ENCODE results near the gene SEC14L3.

SEC14L3 gene

DNA sequence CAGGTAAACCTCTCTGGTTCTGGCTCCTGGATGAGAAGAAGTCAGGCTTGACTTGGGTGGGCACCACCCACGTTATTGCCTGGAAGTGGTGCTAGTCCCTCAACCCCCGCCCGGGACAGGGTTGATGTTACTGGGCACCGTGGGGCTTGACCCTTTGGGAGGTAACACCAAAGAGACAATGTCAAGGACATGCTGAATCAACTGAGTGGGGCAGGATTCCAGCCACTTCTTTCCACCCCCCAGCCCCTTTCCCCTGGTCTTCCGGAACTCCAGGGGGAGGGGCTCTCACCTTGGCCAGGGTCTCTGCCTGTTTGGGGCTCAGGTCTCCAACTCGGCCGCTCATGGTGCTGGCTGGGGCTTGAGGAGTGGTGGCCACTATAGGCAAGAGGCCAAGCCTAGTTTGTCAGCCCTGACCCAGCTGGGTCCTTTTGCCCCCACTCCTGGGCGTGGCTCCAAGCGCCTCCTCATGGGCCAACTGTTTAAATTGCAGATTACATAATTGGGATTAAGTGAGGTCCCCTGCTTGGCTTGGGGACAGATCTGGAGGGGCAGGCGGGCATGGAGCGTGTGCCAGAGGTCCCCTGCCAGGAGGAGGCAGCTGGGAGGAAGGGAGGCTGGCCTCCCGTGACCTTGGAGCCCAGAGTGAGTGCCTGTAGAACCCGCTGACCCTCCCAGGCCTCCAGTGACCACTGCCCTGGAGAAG lies at the start of gene SEC14L3:
TSS of gene SEC14L3 (minus strand) at position 402 of the 703 bp plus-strand sequence. CDS start at position 343, 59 bp downstream.
- TF ChIP-seq POLR2A (IDR thresholded peaks at IDR 0.05; ENCODE audit: low read depth, low read length) = no peak

GRCh38 chr22:30519842-30520425 lies 48.1 kb upstream of the SEC14L3 start:
- TF ChIP-seq POLR2A (IDR thresholded peaks at IDR 0.05; ENCODE audit: low read depth, low read length) = no peak
- no peak for FAIRE-seq
- DNase-seq (ENCODE audit: insufficient read length, low spot score) = no peak

More for the DNA sequence above, at the start of gene SEC14L3:
- FAIRE-seq (no peak), DNase-seq (ENCODE audit: insufficient read length, low spot score) (no peak)

DNA sequence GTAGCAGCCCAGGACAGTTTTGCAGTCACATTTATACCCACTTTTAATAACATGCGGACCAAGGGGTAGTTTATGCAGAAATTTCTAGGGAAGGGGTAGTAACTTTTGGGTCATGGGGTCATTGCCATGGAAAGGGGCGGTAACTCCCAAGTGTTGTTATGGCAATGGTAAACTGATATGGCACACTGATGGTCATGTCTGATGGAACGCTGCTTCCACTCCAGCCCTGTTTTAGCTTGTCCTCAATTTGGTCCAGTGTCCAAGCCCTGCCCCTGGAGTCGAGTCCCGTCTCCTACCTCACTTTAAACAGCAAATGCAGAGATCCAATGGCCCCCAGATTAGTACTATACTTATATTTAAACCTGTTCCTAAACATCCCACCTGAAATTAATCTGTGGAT lies 44.9 kb upstream of the SEC14L3 start:
- TF ChIP-seq POLR2A (IDR thresholded peaks at IDR 0.05; ENCODE audit: low read depth, low read length) = no peak
- no peak for DNase-seq (ENCODE audit: insufficient read length, low spot score)
- FAIRE-seq = no peak

GRCh38 chr22:30516273-30516672 lies 44.5 kb upstream of the SEC14L3 start:
- no peak for TF ChIP-seq POLR2A (IDR thresholded peaks at IDR 0.05; ENCODE audit: low read depth, low read length)
- FAIRE-seq = no peak

GRCh38 chr22:30514252-30514651 lies 42.4 kb upstream of the SEC14L3 start:
- DNase-seq (ENCODE audit: insufficient read length, low spot score) = no peak
- TF ChIP-seq POLR2A (IDR thresholded peaks at IDR 0.05; ENCODE audit: low read depth, low read length) = no peak
- no peak for FAIRE-seq

More at GRCh38 chr22:30516273-30516672, 44.5 kb upstream of the SEC14L3 start:
- no peak for DNase-seq (ENCODE audit: insufficient read length, low spot score)

- FAIRE-seq (no peak), DNase-seq (ENCODE audit: insufficient read length, low spot score) (no peak)
- TF ChIP-seq POLR2A (IDR thresholded peaks at IDR 0.05; ENCODE audit: low read depth, low read length) = no peak
Measured at GRCh38 chr22:30513462-30513861, 41.6 kb upstream of the SEC14L3 start.

GRCh38 chr22:30511911-30512310 lies 40.1 kb upstream of the SEC14L3 start:
- DNase-seq (ENCODE audit: insufficient read length, low spot score) = no peak
- TF ChIP-seq POLR2A (IDR thresholded peaks at IDR 0.05; ENCODE audit: low read depth, low read length) = no peak
- no peak for FAIRE-seq

GRCh38 chr22:30511109-30511508 lies 39.3 kb upstream of the SEC14L3 start:
- FAIRE-seq (no peak), DNase-seq (ENCODE audit: insufficient read length, low spot score) (no peak)

DNA sequence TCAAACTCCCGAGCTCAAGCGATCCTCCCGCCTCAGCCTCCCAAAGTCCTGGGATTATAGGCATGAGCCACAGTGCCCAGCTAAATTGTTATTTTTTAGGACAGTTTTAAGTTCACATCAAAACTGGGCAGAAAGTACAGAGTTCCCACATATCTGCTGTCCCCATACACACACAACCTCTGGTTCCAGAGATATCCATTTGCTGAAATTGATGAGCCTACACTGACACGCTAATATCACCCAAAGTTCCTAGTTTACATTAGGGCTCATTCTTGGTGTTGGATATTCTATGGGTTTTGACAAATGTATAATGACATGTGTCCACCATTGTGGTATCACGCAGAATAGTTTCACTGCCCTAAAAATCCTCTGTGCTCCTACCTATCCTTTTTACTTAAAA lies 36.4 kb upstream of the SEC14L3 start:
- FAIRE-seq (no peak), DNase-seq (ENCODE audit: insufficient read length, low spot score) (no peak)
- TF ChIP-seq POLR2A (IDR thresholded peaks at IDR 0.05; ENCODE audit: low read depth, low read length) = no peak

More at GRCh38 chr22:30511109-30511508, 39.3 kb upstream of the SEC14L3 start:
- no peak for TF ChIP-seq POLR2A (IDR thresholded peaks at IDR 0.05; ENCODE audit: low read depth, low read length)

- FAIRE-seq (no peak), DNase-seq (ENCODE audit: insufficient read length, low spot score) (no peak)
- no peak for TF ChIP-seq POLR2A (IDR thresholded peaks at IDR 0.05; ENCODE audit: low read depth, low read length)
Measured at GRCh38 chr22:30507670-30508069, 35.9 kb upstream of the SEC14L3 start.

DNA sequence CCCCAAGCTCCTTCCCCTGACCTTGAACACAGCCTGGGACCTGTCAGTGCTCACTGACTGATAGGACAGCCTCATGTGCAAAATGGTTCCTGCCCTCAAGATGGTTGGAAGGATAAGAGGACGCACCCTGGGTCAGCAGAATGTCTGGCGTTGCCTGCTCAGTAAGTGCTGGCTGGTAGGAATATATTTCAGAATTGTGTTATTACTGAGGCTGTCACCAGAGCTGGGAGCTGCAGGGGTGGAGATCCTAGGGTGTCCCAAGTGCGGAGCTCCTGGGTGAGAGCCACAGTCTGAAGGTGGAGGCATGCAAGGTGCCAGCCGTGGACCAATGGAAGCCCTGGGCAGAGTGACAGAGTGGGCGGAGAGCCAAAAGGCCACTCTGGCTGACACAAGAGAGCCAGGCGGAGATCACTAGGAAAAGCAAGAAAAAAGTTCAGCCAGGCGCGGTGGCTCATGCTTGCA lies 34.7 kb upstream of the SEC14L3 start:
- DNase-seq (ENCODE audit: insufficient read length, low spot score) = no peak
- no peak for TF ChIP-seq POLR2A (IDR thresholded peaks at IDR 0.05; ENCODE audit: low read depth, low read length)
- FAIRE-seq = no peak

DNA sequence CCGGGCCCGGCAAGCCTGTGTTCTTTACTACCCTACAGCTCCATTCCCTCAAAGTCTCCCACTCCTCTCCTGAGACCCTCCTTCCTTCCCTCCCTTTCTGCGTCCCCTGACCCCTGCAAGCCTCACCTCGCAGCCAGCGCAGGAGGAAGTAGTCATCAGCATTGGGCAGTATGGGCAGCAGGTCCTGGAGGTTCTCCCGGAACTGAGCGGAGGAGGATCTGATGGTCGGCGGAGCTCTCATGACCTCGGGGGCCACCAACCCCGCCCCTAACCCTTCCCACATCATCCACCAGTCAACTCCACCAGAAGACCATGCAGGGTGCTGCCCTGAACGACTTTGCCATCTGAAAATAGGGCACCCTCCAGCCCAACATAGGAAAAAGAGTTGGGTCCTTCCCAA lies 31.7 kb upstream of the SEC14L3 start:
- DNase-seq (ENCODE audit: insufficient read length, low spot score) = no peak
- FAIRE-seq = no peak
- no peak for TF ChIP-seq POLR2A (IDR thresholded peaks at IDR 0.05; ENCODE audit: low read depth, low read length)

GRCh38 chr22:30502911-30503310 lies 31.1 kb upstream of the SEC14L3 start:
- FAIRE-seq (no peak), DNase-seq (ENCODE audit: insufficient read length, low spot score) (no peak)
- no peak for TF ChIP-seq POLR2A (IDR thresholded peaks at IDR 0.05; ENCODE audit: low read depth, low read length)

DNA sequence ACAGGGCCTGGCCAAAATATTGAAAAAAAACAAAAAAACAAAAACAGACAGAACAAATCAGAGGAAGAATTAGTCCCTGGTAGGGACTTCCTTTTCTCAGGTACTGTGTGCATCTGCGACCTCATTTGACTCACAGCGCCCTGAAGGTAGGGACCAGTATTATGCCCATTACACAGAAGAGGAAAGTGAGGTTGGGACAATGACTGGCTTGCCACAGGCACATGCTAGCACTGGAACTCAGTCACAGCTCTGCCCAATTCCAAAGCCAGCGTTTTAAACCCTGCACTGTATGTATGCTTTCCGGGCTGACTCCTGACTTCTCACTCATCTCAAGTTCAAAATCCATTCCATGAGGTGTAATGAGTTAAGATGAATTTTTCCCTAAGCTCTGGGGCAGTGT lies 30.3 kb upstream of the SEC14L3 start:
- no peak for DNase-seq (ENCODE audit: insufficient read length, low spot score)
- no peak for FAIRE-seq
- TF ChIP-seq POLR2A (IDR thresholded peaks at IDR 0.05; ENCODE audit: low read depth, low read length) = no peak

DNA sequence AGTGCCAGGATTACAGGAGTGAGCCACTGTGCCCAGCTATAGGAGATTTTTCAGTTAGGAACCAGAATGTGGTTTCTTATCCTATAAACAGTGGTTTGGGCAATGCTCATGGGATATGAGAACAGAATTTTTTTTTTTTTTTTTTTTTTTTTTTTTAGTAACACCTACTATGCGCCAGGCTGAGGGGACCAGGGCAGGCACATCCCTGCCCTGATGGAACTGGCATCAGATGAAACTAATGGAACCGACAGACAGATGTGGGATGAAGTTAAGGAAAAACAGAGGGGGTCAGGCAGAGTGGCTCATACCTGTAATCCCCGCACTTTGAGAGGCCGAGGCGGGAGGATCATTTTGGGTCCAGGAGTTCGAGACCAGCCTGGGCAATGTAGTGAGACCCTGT lies 28.8 kb upstream of the SEC14L3 start:
- DNase-seq (ENCODE audit: insufficient read length, low spot score) (no peak), FAIRE-seq (no peak)
- no peak for TF ChIP-seq POLR2A (IDR thresholded peaks at IDR 0.05; ENCODE audit: low read depth, low read length)

Measured in H54 (cell line).